HG03442 (cell line): ENCODE results near the gene ANO9.

Source experiments
- ATAC-seq: cut with Tn5 transposase; IDR thresholded peaks from one replicate; pipeline ENCODE4 v1.9.1; 2021; ENCODE audit warnings: mild to moderate bottlenecking, moderate library complexity; ENCODE audit not compliant: unreplicated experiment

ANO9 gene

DNA sequence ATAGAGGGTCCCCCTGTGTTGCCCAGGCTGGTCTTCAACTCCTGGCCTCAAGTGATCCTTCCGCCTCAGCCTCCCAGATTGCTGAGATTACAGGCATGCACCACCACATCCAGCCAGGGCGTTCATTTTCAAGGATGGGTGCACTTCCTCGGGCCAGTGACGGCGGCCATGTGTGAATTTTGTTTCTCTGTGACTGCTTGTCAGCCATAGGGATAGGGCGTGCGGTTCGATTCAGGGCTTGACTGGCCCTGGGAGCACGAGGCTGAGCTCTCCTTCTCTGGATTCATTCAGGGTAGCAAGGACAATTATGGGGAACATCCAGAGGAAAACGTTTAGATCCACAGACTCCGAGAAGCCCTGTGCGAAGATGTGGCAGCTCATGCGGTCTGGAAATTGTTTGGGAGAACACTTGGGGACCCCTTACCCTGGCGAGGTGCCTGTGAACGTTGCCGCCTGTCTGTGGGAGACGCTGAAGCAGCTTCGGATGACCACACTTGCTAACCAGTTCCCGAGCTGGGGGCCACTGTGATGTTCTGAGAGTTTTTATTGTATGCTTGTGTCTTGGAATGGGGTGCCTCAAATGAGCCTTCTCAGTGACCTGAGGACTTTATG lies 11.2 kb upstream of the ANO9 start:
- ATAC-seq, result no peak

DNA sequence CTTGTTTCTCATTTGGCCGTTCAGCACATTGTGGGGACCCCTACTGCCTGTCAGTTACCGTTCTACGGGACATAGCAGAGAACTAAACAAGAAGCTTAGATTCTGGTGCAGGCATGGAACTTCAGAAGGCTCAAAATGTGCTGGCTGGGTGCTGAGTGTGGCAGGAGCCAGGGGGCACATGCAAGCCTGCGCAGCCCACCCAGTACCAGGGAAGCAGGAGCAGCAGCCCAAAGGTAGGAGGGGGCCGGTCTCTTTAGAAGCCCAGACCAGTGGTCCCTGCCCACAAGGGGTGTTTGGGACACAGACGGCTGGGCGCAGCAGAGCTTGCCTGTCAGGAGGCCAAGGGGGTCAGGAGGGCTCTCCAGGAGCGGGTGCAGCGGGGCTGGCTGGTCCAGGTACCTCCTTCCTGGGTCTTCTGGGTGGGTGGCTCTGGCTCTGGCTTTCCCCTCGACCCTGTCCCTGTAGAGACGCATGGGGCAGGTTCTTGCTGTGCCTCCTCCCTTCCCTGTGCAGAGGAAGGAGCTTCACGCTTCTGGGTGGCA lies 10.5 kb upstream of the ANO9 start:
- no peak for ATAC-seq

DNA sequence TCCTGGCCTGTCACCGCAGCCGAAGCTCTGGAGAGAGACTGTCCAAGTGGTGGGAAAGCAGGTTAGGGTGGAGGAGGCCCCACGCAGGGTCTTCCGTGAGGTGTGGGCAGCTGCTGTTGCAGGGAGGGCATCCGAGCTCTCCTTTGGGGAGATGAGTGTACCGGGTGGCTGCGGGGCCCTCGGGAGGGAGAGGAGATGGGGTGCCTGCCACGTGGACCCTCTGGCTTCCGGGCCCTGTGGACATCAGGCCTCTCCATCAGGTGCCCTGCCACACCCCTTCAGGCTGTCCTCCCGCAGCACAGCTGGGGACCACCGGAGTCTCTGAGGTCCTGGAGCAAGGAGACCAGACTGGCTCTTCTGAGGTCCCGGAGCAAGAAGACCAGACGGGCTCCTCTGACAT lies 9.9 kb upstream of the ANO9 start:
- no peak for ATAC-seq

- peak; percentile 7 for ATAC-seq
These were observed 9.1 kb upstream of the ANO9 start for GRCh38 chr11:450809-451451.

- ATAC-seq, result peak; percentile 71
These were observed 8.3 kb upstream of the ANO9 start, which contains the start of gene PTDSS2 for GRCh38 chr11:449889-450808. Gene PTDSS2, plus strand, starts transcription at chr11:450279. Its CDS starts 177 bp downstream, at chr11:450456.

DNA sequence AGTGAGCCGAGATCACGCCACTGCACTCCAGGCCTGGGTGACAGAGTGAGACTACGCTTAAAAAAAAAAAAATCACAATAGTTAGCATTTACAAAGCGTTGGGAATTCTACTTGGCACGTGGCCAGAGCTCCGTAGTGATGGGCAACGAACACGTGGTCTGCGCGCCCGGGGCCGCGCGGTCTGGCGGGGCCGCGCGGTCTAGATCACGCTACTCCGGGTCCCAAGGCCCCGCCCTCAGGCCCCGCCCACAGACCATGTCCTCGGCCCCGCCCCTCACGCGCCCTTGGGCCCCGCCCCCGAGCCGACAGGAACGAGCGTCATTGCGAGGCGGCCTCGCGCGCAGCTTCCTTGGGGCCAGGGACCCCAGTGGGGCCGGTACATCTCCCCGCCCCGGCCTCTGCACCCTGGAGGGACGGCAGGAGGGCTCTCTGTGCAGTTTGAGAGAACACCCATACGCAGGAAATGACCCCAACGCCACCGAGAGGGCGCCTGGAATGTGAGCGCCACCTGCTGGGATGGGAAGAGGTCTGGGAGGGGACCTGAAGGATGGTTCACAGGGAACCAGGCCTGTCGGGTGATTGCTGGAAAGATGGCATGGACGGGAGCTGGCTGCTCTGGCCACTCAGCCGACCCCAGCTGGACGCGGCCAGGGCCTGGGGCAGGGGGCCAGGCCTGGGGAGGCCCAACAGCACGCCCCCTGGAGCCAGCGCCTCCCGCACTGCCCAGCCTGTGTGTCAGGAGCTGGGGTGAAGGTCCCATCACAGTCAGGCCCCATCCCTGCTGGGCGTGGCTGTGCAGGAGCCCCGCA lies 6.3 kb upstream of the ANO9 start:
- peak; percentile 42 for ATAC-seq

- no peak for ATAC-seq
These were observed 5.1 kb upstream of the ANO9 start for GRCh38 chr11:446891-447290.

DNA sequence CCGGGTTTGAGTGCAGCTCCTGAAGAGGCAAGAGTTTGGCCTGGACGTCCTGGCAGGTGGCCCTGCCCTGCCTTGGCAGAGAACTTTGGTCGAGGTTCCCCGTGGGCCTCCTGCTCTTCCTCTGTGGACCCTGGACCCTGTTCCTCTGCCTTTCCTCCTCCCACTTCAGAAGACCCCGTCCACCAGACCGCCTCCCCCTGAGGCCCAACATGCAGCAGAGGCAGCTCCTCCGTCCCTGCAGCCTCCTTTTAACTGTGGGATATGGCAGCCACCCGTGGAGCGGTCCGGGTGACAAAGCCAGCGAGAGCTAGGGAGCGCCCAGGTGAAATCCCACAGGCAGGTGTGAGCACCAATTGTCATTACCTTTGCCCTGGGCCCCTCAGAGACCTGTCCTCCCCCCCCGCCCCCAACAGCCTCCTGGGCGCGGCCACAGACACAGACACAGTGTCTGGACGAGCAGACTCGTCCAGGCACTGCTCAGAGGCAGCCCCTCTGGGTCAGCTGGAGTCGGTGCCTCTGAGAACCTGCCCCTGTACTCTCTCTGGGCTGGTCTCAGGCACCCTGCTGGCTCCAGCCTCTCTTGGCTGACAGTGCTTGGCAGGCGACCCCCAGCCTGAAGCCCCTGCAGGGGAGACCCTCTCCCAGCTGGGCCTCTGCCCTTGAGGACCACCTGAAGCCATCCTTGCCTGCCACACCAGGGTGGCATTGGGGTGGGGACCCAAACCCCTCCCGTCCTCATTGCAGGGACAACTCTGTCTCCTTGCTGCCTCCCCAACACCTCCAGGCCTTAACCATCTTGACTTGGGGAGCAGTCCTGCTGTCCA lies 4.2 kb upstream of the ANO9 start:
- ATAC-seq, result no peak

- ATAC-seq, result no peak
These were observed 2.8 kb upstream of the ANO9 start for GRCh38 chr11:444396-445144.

GRCh38 chr11:443542-444199 lies 1.9 kb upstream of the ANO9 start:
- ATAC-seq, result no peak

DNA sequence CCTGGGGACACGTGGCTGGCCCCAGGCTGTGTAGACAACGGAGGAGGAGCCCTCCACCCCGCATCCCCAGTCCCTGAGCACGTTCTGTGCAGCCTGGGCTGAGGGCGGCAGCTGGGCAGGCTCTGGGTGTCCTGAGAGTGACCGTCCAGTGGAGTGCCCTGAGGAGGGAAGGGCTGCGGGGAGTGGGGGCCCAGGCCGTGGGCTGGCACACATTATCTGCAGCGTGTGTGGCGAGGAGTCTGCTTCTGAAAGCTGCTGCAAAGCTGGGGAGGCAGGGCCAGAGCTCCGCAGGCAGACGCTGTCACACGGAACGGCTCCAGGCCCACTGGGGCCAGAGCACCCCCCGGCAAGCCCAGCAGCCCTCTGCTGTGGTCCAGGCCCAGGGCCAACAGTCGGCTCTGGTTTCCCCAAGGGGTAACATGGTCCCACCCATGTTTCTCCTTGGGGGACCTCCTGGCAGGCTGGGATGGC lies 835 bp upstream of the ANO9 start:
- ATAC-seq, result no peak

GRCh38 chr11:441043-441417 lies 781 bp downstream of the ANO9 start:
- ATAC-seq, result no peak

DNA sequence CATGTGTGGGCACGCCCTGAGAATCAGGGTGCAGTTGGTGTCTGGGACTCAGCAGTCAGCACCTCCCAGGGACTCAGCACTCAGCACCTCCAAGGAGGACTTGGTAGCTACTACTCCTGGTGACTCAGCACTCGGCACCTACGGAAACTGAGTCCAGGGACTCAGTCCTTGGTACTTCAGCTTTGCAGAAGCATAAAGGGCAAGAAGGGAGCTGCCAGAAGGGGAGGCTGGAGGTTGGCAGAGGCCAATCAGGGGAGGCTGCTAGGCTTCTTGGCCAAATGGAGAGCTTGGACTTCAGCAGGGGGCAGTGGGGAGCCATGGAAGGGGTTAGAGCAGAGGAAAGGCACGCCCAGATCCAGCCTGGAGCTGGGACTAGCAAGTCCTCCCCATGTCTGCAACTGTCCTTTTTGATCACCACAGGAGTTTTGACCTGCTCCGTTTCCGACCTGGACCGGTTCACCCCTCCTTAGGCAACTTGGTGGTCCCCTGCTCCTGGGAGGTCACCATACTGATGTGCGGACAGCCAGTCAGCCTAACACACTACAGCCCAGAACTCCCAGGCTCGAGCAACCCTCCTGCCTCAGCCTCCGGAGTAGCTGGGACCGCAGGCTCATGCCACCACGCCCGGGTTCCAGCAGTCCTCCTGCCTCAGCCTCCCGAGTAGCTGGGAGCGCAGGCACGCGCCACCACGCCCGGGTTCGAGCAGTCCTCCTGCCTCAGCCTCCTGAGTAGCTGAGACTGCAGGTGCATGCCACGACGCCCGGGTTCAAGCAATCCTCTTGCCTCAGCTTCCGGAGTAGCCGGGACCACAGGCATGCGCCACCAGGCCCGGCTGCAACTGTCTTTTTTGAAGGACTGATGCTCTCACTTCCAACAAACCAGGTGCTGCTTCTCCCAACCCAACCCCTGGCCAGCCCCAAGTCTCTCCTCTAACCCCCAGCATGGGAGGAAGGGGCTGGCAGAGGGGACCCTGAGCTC lies 1.5 kb downstream of the ANO9 start:
- no peak for ATAC-seq

- no peak for ATAC-seq
These were observed 2.3 kb downstream of the ANO9 start for GRCh38 chr11:439315-440064.

GRCh38 chr11:438101-438844 lies 3.5 kb downstream of the ANO9 start:
- ATAC-seq, result no peak
